HG03045 (cell line): Measurements from ENCODE around the gene TYW5.
"Not testable (repeated sequence)": the region's sequence is repeated elsewhere in the genome, so short reads cannot be mapped to it uniquely, and the experiment has no call there.

Experiments used
- ATAC-seq: cut with Tn5 transposase; IDR thresholded peaks from one replicate; pipeline ENCODE4 v1.9.1; 2021; ENCODE audit warnings: mild to moderate bottlenecking, moderate library complexity; ENCODE audit not compliant: unreplicated experiment

TYW5 gene

DNA sequence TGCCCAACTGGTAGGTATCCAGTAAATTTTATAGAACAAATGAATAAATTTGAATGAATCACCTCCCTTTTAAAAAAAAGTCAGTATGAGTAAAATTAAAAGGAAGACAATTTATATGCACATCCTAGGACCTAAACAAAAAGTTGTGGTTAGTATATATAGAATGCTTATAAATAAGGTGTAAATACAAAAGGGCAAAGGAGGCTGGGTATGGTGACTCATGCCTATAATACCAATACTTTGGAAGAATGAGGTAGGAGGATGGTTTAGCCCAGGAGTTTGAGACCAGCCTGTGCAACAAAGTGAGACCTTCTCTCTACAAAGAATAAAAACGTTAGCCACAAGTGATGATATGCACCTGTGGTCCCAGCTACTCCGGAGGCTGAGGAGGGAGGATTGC is 31.4 kb downstream of the TYW5 start:
- no peak for ATAC-seq

DNA sequence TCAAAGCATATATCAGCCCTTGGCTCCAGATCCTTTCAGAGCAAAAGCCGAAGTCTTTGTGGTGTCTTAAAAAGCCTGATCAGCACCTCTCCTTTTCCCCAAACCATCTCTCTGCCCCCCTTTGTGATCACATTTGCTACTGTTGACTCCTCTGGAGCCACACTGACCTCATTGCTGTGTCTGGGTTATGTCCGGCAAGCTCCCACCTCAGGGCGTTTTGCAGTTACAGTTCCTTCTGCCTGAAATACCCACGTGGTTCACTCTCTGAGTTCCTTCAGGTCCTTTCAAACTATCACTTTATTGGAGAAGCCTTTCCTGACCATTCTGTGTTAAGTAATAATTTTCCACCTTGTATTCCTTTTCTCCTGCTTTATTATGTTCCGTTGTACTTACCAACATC is 32.4 kb downstream of the TYW5 start:
- no peak for ATAC-seq

- ATAC-seq: no peak
These were observed 38.3 kb downstream of the TYW5 start for GRCh38 chr2:199916980-199917379.

GRCh38 chr2:199914372-199914958 is 40.8 kb downstream of the TYW5 start:
- ATAC-seq: no peak

DNA sequence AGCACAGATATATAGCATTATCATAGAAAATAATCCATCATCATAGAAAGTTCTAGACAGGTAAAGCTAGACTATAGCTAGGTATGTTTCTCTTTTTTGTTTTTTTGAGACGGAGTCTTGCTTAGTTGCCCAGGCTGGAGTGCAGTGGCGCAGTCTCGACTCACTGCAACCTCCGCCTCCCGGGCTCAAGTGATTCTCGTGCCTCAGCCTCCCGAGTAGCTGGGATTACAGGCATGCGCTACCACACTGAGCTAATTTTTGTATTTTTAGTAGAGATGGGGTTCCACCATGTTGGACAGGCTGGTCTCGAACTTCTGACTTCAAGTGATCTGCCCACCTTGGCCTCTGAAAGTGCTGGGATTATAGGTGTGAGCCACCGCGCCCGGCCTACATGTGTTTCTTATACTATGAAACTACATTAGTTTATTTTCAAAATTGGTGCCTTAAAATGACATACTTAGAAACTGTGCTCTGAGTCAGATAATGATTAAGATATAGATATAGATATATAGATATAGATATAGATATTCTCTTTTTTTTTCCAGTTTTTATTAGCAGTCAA is 42.7 kb downstream of the TYW5 start:
- not testable (repeated sequence) for ATAC-seq

DNA sequence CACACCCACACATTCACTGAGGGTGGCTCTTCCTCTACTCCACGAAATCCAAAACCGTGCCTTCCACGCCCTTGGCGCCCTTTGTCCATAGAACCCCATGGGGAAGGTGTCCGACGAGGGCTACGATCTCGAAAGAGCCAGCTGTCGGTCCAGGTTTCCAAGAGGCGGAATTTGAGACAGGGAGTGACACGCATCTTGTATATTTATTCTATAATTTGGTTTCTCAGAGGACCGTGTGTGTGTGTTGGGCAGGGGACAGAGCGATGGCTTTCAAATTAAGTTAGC is 43.5 kb downstream of the TYW5 start:
- no peak for ATAC-seq

DNA sequence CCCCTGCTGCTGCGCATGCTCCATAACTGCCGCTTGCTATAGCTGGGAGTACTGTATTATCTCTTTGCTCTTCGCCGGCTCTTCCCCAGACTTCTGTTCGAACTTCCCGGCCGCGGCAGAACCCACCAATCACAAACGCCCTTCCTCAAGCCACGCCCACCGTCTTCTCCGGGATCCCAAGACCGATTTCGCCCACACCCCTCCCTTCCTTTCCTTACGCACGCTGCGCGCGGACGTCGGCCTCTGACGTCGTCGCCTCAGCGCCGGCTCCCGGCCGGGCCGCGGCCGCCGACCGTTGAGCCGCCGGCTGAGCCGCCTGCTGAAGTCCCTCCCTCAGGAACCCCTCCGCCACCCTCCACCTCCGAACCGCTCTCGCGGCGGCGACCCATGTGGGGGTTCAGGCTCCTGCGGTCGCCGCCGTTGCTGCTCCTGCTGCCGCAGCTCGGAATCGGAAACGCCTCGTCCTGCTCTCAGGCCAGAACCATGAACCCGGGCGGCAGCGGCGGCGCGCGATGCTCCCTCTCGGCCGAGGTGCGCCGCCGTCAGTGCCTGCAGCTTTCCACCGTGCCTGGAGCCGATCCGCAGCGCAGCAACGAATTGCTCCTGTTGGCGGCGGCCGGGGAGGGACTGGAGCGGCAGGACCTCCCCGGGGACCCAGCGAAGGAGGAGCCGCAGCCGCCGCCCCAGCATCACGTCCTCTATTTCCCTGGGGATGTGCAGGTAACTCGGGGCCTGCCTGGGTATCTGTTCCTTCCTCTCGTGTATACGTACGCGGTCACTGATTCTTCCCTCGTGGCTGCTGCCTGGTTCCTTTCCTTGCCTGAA is 44.0 kb downstream of the TYW5 start, which contains the start of gene C2orf69:
C2orf69 (plus strand) TSS at position 242 of the 825 bp plus-strand sequence; CDS start at position 388, 146 bp downstream.
- peak; percentile 95 for ATAC-seq

- no peak for ATAC-seq
These were observed 44.8 kb downstream of the TYW5 start for GRCh38 chr2:199910338-199911051.

GRCh38 chr2:199907008-199907714 is 48.1 kb downstream of the TYW5 start:
- no peak for ATAC-seq

DNA sequence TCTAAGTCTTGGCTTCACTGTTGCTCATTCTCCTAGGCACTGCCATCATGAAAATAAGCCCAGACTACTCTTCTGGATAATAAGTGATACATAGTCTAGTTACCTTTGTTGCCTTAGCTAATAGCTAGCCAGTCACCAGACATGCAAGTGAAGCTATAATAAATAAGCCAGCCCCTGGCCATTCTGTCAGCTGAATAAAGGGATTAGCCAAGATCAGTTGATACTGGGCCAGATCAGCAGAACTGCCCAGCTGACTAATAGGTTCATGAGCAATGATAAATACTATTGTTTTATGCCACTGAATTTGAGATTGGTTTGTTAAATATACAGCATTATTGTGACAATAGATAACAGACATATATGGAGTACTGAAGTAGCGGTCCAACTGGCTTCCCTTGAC is 52.2 kb downstream of the TYW5 start:
- ATAC-seq: no peak

GRCh38 chr2:199902486-199903110 is 52.7 kb downstream of the TYW5 start:
- no peak for ATAC-seq

DNA sequence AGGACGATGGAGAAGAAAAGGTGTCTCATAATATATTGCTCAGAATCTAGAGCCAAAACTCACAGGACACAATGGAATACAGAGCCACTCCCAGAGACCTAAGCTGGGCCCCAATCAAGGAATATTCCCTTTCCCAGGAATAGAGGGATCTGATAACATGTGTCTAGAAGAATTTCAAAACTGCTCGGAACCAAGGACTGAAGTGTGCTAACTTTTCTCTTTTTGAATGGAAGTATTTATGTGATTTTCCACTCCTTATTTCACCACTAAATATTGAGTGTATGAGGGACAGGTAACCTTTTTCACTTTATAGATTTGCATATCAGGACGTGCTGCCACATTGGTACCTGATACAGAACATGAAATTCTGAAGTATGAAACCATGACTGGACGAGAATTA is 53.3 kb downstream of the TYW5 start:
- ATAC-seq: no peak

GRCh38 chr2:199896617-199897016 is 58.7 kb downstream of the TYW5 start:
- no peak for ATAC-seq

DNA sequence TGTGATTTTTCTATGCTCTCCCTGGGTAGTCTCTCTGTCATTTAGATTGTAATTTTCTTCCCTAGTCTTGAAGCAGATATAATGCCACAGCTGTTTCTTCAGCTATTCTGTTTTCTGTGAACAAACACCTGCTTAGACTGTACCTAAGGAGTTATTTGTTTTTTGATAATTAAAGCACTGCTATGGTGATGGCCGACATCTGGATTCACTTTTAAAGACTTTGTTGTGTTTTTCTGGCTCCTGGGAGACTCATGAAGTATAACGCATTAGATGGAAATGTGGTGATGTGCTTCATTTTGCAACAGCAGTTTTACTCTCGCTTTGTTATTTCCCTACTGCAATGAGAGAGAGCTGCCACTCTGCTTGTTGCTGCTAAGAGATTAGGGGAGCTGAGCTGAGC is 59.9 kb downstream of the TYW5 start:
- no peak for ATAC-seq

- no peak for ATAC-seq
These were observed 71.6 kb downstream of the TYW5 start for GRCh38 chr2:199883474-199884212.

DNA sequence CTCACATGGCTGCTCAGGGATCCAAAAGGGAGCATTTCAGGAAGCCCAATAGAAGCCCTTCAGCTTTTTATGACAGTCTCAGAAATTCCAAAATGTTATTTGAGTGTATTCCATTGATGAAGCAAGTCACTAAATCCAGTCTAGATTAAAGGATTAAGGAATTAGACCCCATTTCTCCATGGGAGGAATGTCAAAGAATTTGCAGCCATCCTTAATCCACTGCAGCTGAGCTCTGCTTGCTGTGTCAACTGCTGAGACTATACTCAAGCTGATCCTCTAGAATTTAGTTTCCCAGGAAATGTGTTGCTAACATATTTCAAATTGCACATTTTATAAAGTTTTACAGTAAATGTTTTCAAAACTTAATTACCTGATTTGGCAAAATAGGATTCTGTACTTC is 72.6 kb downstream of the TYW5 start:
- no peak for ATAC-seq
